ENCODE measurements around the gene CTAGE15.
"Not testable (repeated sequence)": the region's sequence is repeated elsewhere in the genome, so short reads cannot be mapped to it uniquely, and the experiment has no call there.

GRCh38 chr7:143622130-143622529 is 50.5 kb downstream of the CTAGE15 start:
- not testable (repeated sequence) for TF ChIP-seq CTCF, EZH2 (IDR thresholded peaks at IDR 0.05)

Measured in neural progenitor cell (in vitro differentiated cells).